ENCODE results near the gene ZNHIT3. TPM values are rescaled to one million over a fixed set of nuclear protein-coding genes. Genes with fewer than 3 reads are reported as not detected.
"Not testable (repeated sequence)": the region's sequence is repeated elsewhere in the genome, so short reads cannot be mapped to it uniquely, and the experiment has no call there.

The ZNHIT3 gene
- total and polyA plus RNA-seq, 3 donors from 2014 or later = 45.8 to 123 (median 46.0) TPM

DNA sequence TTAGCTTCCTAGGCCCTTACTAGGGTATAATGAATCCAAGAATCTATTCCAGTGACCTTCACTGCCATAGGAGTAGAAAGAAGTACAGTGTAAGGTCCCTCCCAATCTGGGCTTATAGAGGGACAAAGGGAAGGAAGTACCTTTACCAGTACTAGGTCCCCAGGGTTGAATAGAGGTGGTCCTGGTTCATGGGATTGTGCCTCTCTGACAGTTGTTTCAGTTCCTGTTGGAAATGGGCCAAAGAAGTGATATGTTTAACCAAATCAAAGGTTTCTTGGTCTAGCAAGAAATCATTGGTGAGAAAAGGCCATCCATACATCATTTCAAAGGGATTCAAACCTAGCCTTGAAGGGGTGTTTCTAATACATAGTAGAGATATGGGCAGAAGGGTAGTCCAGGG is 16.0 kb upstream of the ZNHIT3 start:
- H3K4me3 ChIP-seq = no peak overlapping the region
- no peaks in the 10 kb centered on the region for H3K9me3 ChIP-seq
- TF ChIP-seq CTCF (IDR thresholded peaks at IDR 0.05) (no peak), POLR2A (IDR thresholded peaks at IDR 0.05) (no peak)
- H3K36me3 ChIP-seq (ENCODE audit: low read depth, missing control alignments) = no peaks in the 10 kb centered on the region
- no peaks in the 10 kb centered on the region for H3K27me3 ChIP-seq
- DNase-seq = no peak
- H3K27ac ChIP-seq = no peak overlapping the region
- H3K4me1 ChIP-seq = no peaks in the 10 kb centered on the region
- intact Hi-C loops (cut with DNase I; ENCODE audit: low total_unique reads) = no loop called here

GRCh38 chr17:36474571-36474970 is 11.9 kb upstream of the ZNHIT3 start:
- H3K27ac ChIP-seq = no peak overlapping the region
- H3K27me3 ChIP-seq = no peaks in the 10 kb centered on the region
- no peaks in the 10 kb centered on the region for H3K9me3 ChIP-seq
- WGBS, 2 donors = 50 to 75% methylated on average over 6 to 7 of the region's 7 CpGs
- DNase-seq = no peak
- H3K36me3 ChIP-seq (ENCODE audit: low read depth, missing control alignments) = no peaks in the 10 kb centered on the region
- H3K4me1 ChIP-seq = no peaks in the 10 kb centered on the region
- TF ChIP-seq POLR2A (IDR thresholded peaks at IDR 0.05) (no peak), CTCF (IDR thresholded peaks at IDR 0.05) (no peak)
- no peak overlapping the region for H3K4me3 ChIP-seq
- intact Hi-C loops (cut with DNase I; ENCODE audit: low total_unique reads) = no loop called here

GRCh38 chr17:36475346-36475970 is 11.0 kb upstream of the ZNHIT3 start:
- no peaks in the 10 kb centered on the region for H3K4me1 ChIP-seq
- H3K27me3 ChIP-seq = no peaks in the 10 kb centered on the region
- DNase-seq = no peak
- H3K27ac ChIP-seq = no peak overlapping the region
- no peak overlapping the region for H3K4me3 ChIP-seq
- TF ChIP-seq POLR2A (IDR thresholded peaks at IDR 0.05) = no peak
- TF ChIP-seq CTCF (IDR thresholded peaks at IDR 0.05) = no peak
- no peaks in the 10 kb centered on the region for H3K36me3 ChIP-seq (ENCODE audit: low read depth, missing control alignments)
- intact Hi-C loops (cut with DNase I; ENCODE audit: low total_unique reads) = no loop called here
- no peaks in the 10 kb centered on the region for H3K9me3 ChIP-seq
- 84% methylated on average over 4 of the region's 4 CpGs; no CpG with 5 or more reads in 1 of the 2 donors for WGBS, 2 donors

DNA sequence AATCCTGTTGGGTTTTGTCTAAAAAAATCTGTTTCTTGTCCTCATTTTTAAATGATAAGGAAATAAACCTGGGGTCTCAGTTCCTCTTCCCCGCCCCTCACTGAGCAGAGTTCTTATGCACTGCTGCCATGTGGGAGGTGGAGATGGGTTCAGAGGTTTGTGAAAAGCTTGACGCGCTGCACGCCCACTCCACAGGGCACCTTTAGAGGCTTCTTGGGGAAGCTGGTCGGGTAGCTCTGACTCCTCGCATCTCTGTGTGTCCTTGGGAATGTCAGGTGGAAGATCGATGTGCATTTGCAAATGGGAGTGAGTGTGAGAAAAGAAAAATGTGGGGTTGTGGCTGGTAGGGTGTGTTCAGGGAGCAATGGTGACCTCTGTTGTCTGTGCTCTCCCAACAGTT is 4.7 kb upstream of the ZNHIT3 start:
- no peaks in the 10 kb centered on the region for H3K4me1 ChIP-seq
- H3K9me3 ChIP-seq = no peaks in the 10 kb centered on the region
- no peaks in the 10 kb centered on the region for H3K36me3 ChIP-seq (ENCODE audit: low read depth, missing control alignments)
- no peaks in the 10 kb centered on the region for H3K27me3 ChIP-seq
- DNase-seq = no peak
- 48 to 64% methylated on average over 7 of the region's 7 CpGs for WGBS, 2 donors
- TF ChIP-seq POLR2A (IDR thresholded peaks at IDR 0.05) = no peak
- no peak overlapping the region for H3K27ac ChIP-seq
- H3K4me3 ChIP-seq = no peak overlapping the region
- intact Hi-C loops (cut with DNase I; ENCODE audit: low total_unique reads) = no loop called here

GRCh38 chr17:36482611-36483504 is 3.6 kb upstream of the ZNHIT3 start:
- 7 to 40% methylated on average over 4 to 50 of the region's 79 CpGs for WGBS, 2 donors
- TF ChIP-seq POLR2A (IDR thresholded peaks at IDR 0.05) (no peak), CTCF (IDR thresholded peaks at IDR 0.05) (peak; percentile 64 to 89 (median 86))
- Histone ChIP-seq H3K4me1 (peaks cover 6% of the 10 kb centered on the region), H3K27ac (no peak overlapping the region), H3K27me3 (no peaks in the 10 kb centered on the region), H3K36me3 (ENCODE audit: low read depth, missing control alignments) (no peaks in the 10 kb centered on the region), H3K9me3 (no peaks in the 10 kb centered on the region), H3K4me3 (peak overlapping the region; percentile 34 to 47)
- intact Hi-C loops (cut with DNase I; ENCODE audit: low total_unique reads) = no loop called here
- peak; percentile 90 for DNase-seq

- H3K27ac ChIP-seq; DNase-seq; H3K27me3 ChIP-seq; H3K9me3 ChIP-seq; H3K4me3 ChIP-seq; intact Hi-C loops (cut with DNase I; ENCODE audit: low total_unique reads); H3K36me3 ChIP-seq (ENCODE audit: low read depth, missing control alignments): not testable (repeated sequence)
- 84 to 85% methylated on average over 7 of the region's 7 CpGs for WGBS, 2 donors
- H3K4me1 ChIP-seq = peaks cover 11% of the 10 kb centered on the region
Measured at GRCh38 chr17:36484021-36484420, 2.5 kb upstream of the ZNHIT3 start.

All from testis (tissue), 3 donors.